H9 (cell line): Measurements from ENCODE around the gene NRXN2. TPM values are rescaled to one million over a fixed set of nuclear protein-coding genes. Genes with fewer than 3 reads are reported as not detected.

ENCODE experiments used
- DNase-seq: peaks from one replicate; pipeline ENCODE4 v3.0.0-alpha.2; 2017
- H2AFZ ChIP-seq: one replicate; pipeline ENCODE4 v1.6.1; 2013; ENCODE audit warnings: mild to moderate bottlenecking, low read length, control low read depth, moderate library complexity
- H2AK5ac ChIP-seq: 2 replicates; pipeline ENCODE4 v1.6.1; 2013; ENCODE audit warnings: low read length, control low read depth, mixed read lengths; ENCODE audit not compliant: insufficient read length
- H2BK120ac ChIP-seq: one replicate; pipeline ENCODE4 v1.6.1; 2013; ENCODE audit warnings: low read depth, mild to moderate bottlenecking, low read length, control low read depth, inconsistent platforms; ENCODE audit not compliant: poor library complexity, severe bottlenecking
- H2BK12ac ChIP-seq: 2 replicates; pipeline ENCODE4 v1.6.1; 2013; ENCODE audit warnings: low read length, control low read depth, mixed read lengths, low read depth; ENCODE audit not compliant: insufficient read length
- H2BK15ac ChIP-seq: 2 replicates; pipeline ENCODE4 v1.6.1; 2013; ENCODE audit warnings: low read depth, low read length, control low read depth
- H2BK20ac ChIP-seq: one replicate; pipeline ENCODE4 v1.6.1; 2013; ENCODE audit warnings: low read depth, mild to moderate bottlenecking, low read length, control low read depth, inconsistent platforms; ENCODE audit not compliant: poor library complexity, severe bottlenecking
- H2BK5ac ChIP-seq: 2 replicates; pipeline ENCODE4 v1.6.1; 2013; ENCODE audit warnings: low read length, control low read depth, mixed read lengths; ENCODE audit not compliant: insufficient read length
- H3K14ac ChIP-seq: 2 replicates; pipeline ENCODE4 v1.6.1; 2013; ENCODE audit warnings: low read length, control low read depth; ENCODE audit not compliant: insufficient read depth
- H3K18ac ChIP-seq: 2 replicates; pipeline ENCODE4 v1.6.1; 2013; ENCODE audit warnings: low read depth, mild to moderate bottlenecking, mixed read lengths, low read length, control low read depth; ENCODE audit not compliant: insufficient read length
- H3K23ac ChIP-seq: 2 replicates; pipeline ENCODE4 v1.6.1; 2013; ENCODE audit warnings: low read length, control low read depth, mixed read lengths, low read depth; ENCODE audit not compliant: insufficient read length
- H3K23me2 ChIP-seq: 2 replicates; pipeline ENCODE4 v1.6.1; 2013; ENCODE audit warnings: low read depth, mild to moderate bottlenecking, mixed read lengths, low read length, control low read depth; ENCODE audit not compliant: insufficient read length, poor library complexity, severe bottlenecking
- H3K27ac ChIP-seq: 2 replicates; pipeline ENCODE4 v1.5.1; 2013; ENCODE audit warnings: low read length, control low read depth, mixed read lengths, low read depth; ENCODE audit not compliant: insufficient read length
- H3K27me3 ChIP-seq: 2 replicates; pipeline ENCODE4 v1.6.1; 2013; ENCODE audit warnings: low read length, control low read depth, inconsistent platforms; ENCODE audit not compliant: insufficient read depth
- H3K4ac ChIP-seq: 2 replicates; pipeline ENCODE4 v1.6.1; 2013; ENCODE audit warnings: low read depth, mild to moderate bottlenecking, control low read depth, inconsistent platforms, low read length, moderate library complexity
- H3K4me1 ChIP-seq: 2 replicates; pipeline ENCODE4 v1.6.1; 2013; ENCODE audit warnings: low read length, control low read depth, inconsistent platforms; ENCODE audit not compliant: insufficient read depth
- H3K4me2 ChIP-seq: 2 replicates; pipeline ENCODE4 v1.6.1; 2013; ENCODE audit warnings: low read length, control low read depth, mixed read lengths; ENCODE audit not compliant: insufficient read length, insufficient read depth
- H3K56ac ChIP-seq: 2 replicates; pipeline ENCODE4 v1.6.1; 2013; ENCODE audit warnings: low read depth, mild to moderate bottlenecking, mixed read lengths, low read length, control low read depth; ENCODE audit not compliant: insufficient read length
- H3K79me1 ChIP-seq: 2 replicates; pipeline ENCODE4 v1.6.1; 2013; ENCODE audit warnings: low read depth, mild to moderate bottlenecking, moderate library complexity, low read length, control low read depth, inconsistent platforms; ENCODE audit not compliant: insufficient read depth, poor library complexity, severe bottlenecking
- H3K79me2 ChIP-seq: 2 replicates; pipeline ENCODE4 v1.6.1; 2013; ENCODE audit warnings: low read length, control low read depth, inconsistent platforms; ENCODE audit not compliant: insufficient read depth
- H3K9ac ChIP-seq: 2 replicates; pipeline ENCODE4 v1.6.1; 2013; ENCODE audit warnings: low read length, control low read depth, mixed read lengths; ENCODE audit not compliant: insufficient read length; ENCODE audit errors: extremely low read depth
- H3K9me3 ChIP-seq: one replicate; pipeline ENCODE4 v1.6.1; 2013; ENCODE audit warnings: low read depth, low read length, inconsistent platforms; ENCODE audit not compliant: control insufficient read depth
- H3T11ph ChIP-seq: one replicate; pipeline ENCODE4 v1.6.1; 2013; ENCODE audit warnings: mild to moderate bottlenecking, low read length, control low read depth, inconsistent platforms
- H4K20me1 ChIP-seq: one replicate; pipeline ENCODE4 v1.6.1; 2013; ENCODE audit not compliant: control insufficient read depth, insufficient read length, insufficient read depth
- H4K5ac ChIP-seq: 2 replicates; pipeline ENCODE4 v1.6.1; 2013; ENCODE audit warnings: low read depth, mild to moderate bottlenecking, mixed read lengths, low read length, control low read depth; ENCODE audit not compliant: insufficient read length
- H4K8ac ChIP-seq: replicated peaks from 2 replicates; pipeline ENCODE4 v1.6.1; 2013; ENCODE audit warnings: low read length, control low read depth, mixed read lengths, low read depth; ENCODE audit not compliant: insufficient read length
- H4K91ac ChIP-seq: 2 replicates; pipeline ENCODE4 v1.6.1; 2013; ENCODE audit warnings: low read depth, mild to moderate bottlenecking, moderate library complexity, mixed read lengths, low read length, control low read depth; ENCODE audit not compliant: insufficient read length
- H3K27ac Mint-ChIP-seq, 3 experiments: 2 replicates in 2 of 3; 3 replicates in 1 of 3; pipeline ENCODE4 v1.8.0; 2020 to 2021; ENCODE audit warnings: mixed read lengths in 3 of 3, mild to moderate bottlenecking in 1 of 3, moderate library complexity in 1 of 3
- H3K27me3 Mint-ChIP-seq: 2 replicates; pipeline ENCODE4 v1.8.0; 2021; ENCODE audit warnings: low read depth, mild to moderate bottlenecking, moderate library complexity, mixed read lengths
- H3K36me3 Mint-ChIP-seq, 3 experiments: 2 replicates in 2 of 3; 3 replicates in 1 of 3; pipeline ENCODE4 v1.8.0; 2020 to 2021; ENCODE audit warnings: low read depth in 3 of 3, mixed read lengths in 3 of 3; ENCODE audit not compliant: insufficient read depth in 1 of 3
- H3K4me1 Mint-ChIP-seq, 2 experiments: 2 replicates each; pipeline ENCODE4 v1.8.0; 2020; ENCODE audit warnings: mixed read lengths in 2 of 2
- H3K4me3 Mint-ChIP-seq, 2 experiments: 2 replicates in 1 of 2; 3 replicates in 1 of 2; pipeline ENCODE4 v1.8.0; 2020 to 2021; ENCODE audit warnings: mild to moderate bottlenecking in 2 of 2, mixed read lengths in 2 of 2, moderate library complexity in 1 of 2
- H3K9me3 Mint-ChIP-seq, 2 experiments: 2 replicates in 1 of 2; 3 replicates in 1 of 2; pipeline ENCODE4 v1.8.0; 2020; ENCODE audit warnings: mild to moderate bottlenecking in 2 of 2, mixed read lengths in 2 of 2, moderate library complexity in 1 of 2
- WGBS: extraction: QIAGEN DNeasy Blood & Tissue Kit; methylation state at CpG from one replicate; pipeline ENCODE4 v1.1.7; 2013; ENCODE audit warnings: missing lambda C conversion rate, low lambda C conversion rate, mixed read lengths; ENCODE audit not compliant: insufficient read length; ENCODE audit errors: extremely low coverage; 5-methylcytosine and 5-hydroxymethylcytosine counted together
- total RNA-seq: library from RNA; stranded (reverse); gene quantifications from 2 replicates; pipeline ENCODE4 v1.2.1, GENCODE V29; 2021
- TF ChIP-seq, protein P1 (sequence below): fragments of 200-600 bp; sonication (generic); conservative IDR thresholded peaks from 3 replicates; pipeline ENCODE4 v1.8.0; 2021; ENCODE audit warnings: antibody characterized with exemption, mild to moderate bottlenecking

The NRXN2 gene
- total RNA-seq, 1 experiment from 2014 or later: 3.9 TPM

DNA sequence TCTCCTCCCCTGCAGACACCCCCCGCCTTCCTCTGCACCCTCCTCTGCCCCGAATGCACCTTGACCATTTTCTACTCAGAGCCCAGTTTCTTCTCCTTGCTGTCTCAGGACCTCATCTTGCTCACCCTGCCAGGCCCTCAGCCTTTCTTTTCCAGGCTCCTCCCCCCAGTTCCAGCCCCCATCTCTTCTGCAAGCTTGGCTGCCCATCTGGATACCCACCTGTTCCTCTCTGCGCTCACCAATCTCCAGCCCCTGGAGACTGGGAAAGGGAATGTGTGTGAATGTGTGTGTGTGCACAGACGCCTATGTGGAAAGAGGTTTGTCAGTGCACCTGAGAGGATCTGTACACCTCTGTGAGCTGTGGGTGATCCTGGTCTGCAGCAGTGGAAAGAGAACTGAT, 95.6 kb downstream of the NRXN2 start:
- Histone ChIP-seq H3K9me3 (no peaks in the 10 kb centered on the region), H2BK12ac (no peak overlapping the region), H4K91ac (no peak overlapping the region), H3K4me2 (no peak overlapping the region), H2AFZ (no peak overlapping the region), H3K4ac (no peak overlapping the region), H2BK5ac (no peak overlapping the region), H3K27ac (no peak overlapping the region), H4K20me1 (no peaks in the 10 kb centered on the region), H2BK20ac (no peak overlapping the region), H3K4me1 (no peaks in the 10 kb centered on the region; the same call in 1 of the 2 replicates), H3K56ac (no peak overlapping the region), H3K23ac (no peak overlapping the region), H3K9ac (no peak overlapping the region), H4K5ac (no peak overlapping the region), H4K8ac (no peak overlapping the region), H2BK15ac (no peak overlapping the region), H3K14ac (no peak overlapping the region), H2AK5ac (no peak overlapping the region), H3K23me2 (no peaks in the 10 kb centered on the region), H3K79me1 (no peaks in the 10 kb centered on the region), H2BK120ac (no peak overlapping the region), H3K27me3 (peaks cover 5% of the 10 kb centered on the region; the same call in 1 of the 2 replicates), H3T11ph (no peak overlapping the region), H3K79me2 (no peaks in the 10 kb centered on the region), H3K18ac (no peak overlapping the region)
- TF ChIP-seq, protein P1, sequence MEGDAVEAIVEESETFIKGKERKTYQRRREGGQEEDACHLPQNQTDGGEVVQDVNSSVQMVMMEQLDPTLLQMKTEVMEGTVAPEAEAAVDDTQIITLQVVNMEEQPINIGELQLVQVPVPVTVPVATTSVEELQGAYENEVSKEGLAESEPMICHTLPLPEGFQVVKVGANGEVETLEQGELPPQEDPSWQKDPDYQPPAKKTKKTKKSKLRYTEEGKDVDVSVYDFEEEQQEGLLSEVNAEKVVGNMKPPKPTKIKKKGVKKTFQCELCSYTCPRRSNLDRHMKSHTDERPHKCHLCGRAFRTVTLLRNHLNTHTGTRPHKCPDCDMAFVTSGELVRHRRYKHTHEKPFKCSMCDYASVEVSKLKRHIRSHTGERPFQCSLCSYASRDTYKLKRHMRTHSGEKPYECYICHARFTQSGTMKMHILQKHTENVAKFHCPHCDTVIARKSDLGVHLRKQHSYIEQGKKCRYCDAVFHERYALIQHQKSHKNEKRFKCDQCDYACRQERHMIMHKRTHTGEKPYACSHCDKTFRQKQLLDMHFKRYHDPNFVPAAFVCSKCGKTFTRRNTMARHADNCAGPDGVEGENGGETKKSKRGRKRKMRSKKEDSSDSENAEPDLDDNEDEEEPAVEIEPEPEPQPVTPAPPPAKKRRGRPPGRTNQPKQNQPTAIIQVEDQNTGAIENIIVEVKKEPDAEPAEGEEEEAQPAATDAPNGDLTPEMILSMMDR: no peak
- no peak for DNase-seq
- Mint-ChIP-seq H3K36me3 (peaks cover 0 to 4% (median 0%) of the 10 kb centered on the region in 3 experiments; a peak in 3 of 7 replicates), H3K4me3 (no peak overlapping the region), H3K9me3 (peaks cover 0 to 3% of the 10 kb centered on the region in 2 experiments; a peak in 1 of 5 replicates), H3K27me3 (peaks cover 33% of the 10 kb centered on the region), H3K27ac (peak overlapping the region in 1 of 3 experiments; percentile 21; a peak in 1 of 7 replicates), H3K4me1 (peaks cover 17 to 34% of the 10 kb centered on the region in 2 experiments)
- WGBS: no CpG with 5 or more reads among the region's 4 CpGs
